Hematopoietic multipotent progenitor cell treated with erythropoietin and hydrocortisone succinate and interleukin-3 and kit ligand, for 4 days (in vitro differentiated cells): ENCODE results near the gene TIGD7.

ENCODE experiments used
- DNase-seq: peaks from one replicate; pipeline ENCODE4 v3.0.0-alpha.2; 2015

The TIGD7 gene

GRCh38 chr16:3305109-3306068 is at the start of gene TIGD7, which contains the start of gene ZNF75A:
TIGD7 (minus strand) TSS chr16:3305430; CDS start chr16:3300614, 4,816 bp downstream.
ZNF75A (plus strand) TSS chr16:3305497; CDS start chr16:3308429, 2,932 bp downstream.
- peak; percentile 95 for DNase-seq

- DNase-seq = no peak
These were observed 43.9 kb upstream of the TIGD7 start for GRCh38 chr16:3349175-3349574.

- peak; percentile 41 for DNase-seq
These were observed 43.4 kb upstream of the TIGD7 start for GRCh38 chr16:3348547-3349167.

GRCh38 chr16:3347586-3347985 is 42.4 kb upstream of the TIGD7 start:
- no peak for DNase-seq

GRCh38 chr16:3346041-3346440 is 40.8 kb upstream of the TIGD7 start:
- DNase-seq = no peak

GRCh38 chr16:3328643-3329042 is 23.4 kb upstream of the TIGD7 start:
- no peak for DNase-seq

GRCh38 chr16:3328104-3328503 is 22.9 kb upstream of the TIGD7 start:
- DNase-seq = no peak

- DNase-seq = no peak
These were observed 22.3 kb upstream of the TIGD7 start for GRCh38 chr16:3327514-3327913.

GRCh38 chr16:3321816-3322215 is 16.6 kb upstream of the TIGD7 start:
- no peak for DNase-seq

GRCh38 chr16:3317315-3317999 is 12.2 kb upstream of the TIGD7 start:
- DNase-seq = peak; percentile 17

GRCh38 chr16:3311496-3311895 is 6.3 kb upstream of the TIGD7 start:
- no peak for DNase-seq

GRCh38 chr16:3306078-3306477 is 848 bp upstream of the TIGD7 start:
- no peak for DNase-seq

GRCh38 chr16:3304370-3304769 is 860 bp downstream of the TIGD7 start:
- no peak for DNase-seq

GRCh38 chr16:3295783-3296182 is 9.4 kb downstream of the TIGD7 start:
- DNase-seq = no peak

- DNase-seq = no peak
These were observed 10.0 kb downstream of the TIGD7 start for GRCh38 chr16:3295209-3295608.

- DNase-seq = no peak
These were observed 12.6 kb downstream of the TIGD7 start for GRCh38 chr16:3292604-3293003.

- DNase-seq = no peak
These were observed 15.1 kb downstream of the TIGD7 start for GRCh38 chr16:3289998-3290673.

- DNase-seq = no peak
These were observed 20.1 kb downstream of the TIGD7 start for GRCh38 chr16:3285131-3285530.

- DNase-seq = peak; percentile 30
These were observed 21.4 kb downstream of the TIGD7 start for GRCh38 chr16:3283543-3284447.

GRCh38 chr16:3282730-3283542 is 22.3 kb downstream of the TIGD7 start, which contains the start of gene ZNF263:
ZNF263 (plus strand) TSS chr16:3283491; CDS start chr16:3283819, 328 bp downstream.
- DNase-seq = peak; percentile 99
